Activated T-cell treated with anti-CD3 and anti-CD28 coated beads, Interleukin-2, amount 50 U/mL, for 24 hours (primary cell): ENCODE results near the gene LIMK1.

ENCODE experiments used
- DNase-seq: peaks from one replicate; pipeline ENCODE4 v3.0.0-alpha.2; 2020
- H3K27ac Mint-ChIP-seq: 2 replicates; pipeline ENCODE4 v1.8.0; 2020; ENCODE audit warnings: mild to moderate bottlenecking, mixed read lengths
- H3K27me3 Mint-ChIP-seq: 2 replicates; pipeline ENCODE4 v1.8.0; 2020; ENCODE audit warnings: mixed read lengths
- H3K36me3 Mint-ChIP-seq: 2 replicates; pipeline ENCODE4 v1.8.0; 2020; ENCODE audit warnings: low read depth, mixed read lengths
- H3K4me1 Mint-ChIP-seq: 2 replicates; pipeline ENCODE4 v1.8.0; 2020; ENCODE audit warnings: low read depth, mixed read lengths
- H3K4me3 Mint-ChIP-seq: 2 replicates; pipeline ENCODE4 v1.8.0; 2020; ENCODE audit warnings: mild to moderate bottlenecking, moderate library complexity, mixed read lengths
- H3K9me3 Mint-ChIP-seq: 2 replicates; pipeline ENCODE4 v1.8.0; 2020; ENCODE audit warnings: mixed read lengths

LIMK1 gene

DNA sequence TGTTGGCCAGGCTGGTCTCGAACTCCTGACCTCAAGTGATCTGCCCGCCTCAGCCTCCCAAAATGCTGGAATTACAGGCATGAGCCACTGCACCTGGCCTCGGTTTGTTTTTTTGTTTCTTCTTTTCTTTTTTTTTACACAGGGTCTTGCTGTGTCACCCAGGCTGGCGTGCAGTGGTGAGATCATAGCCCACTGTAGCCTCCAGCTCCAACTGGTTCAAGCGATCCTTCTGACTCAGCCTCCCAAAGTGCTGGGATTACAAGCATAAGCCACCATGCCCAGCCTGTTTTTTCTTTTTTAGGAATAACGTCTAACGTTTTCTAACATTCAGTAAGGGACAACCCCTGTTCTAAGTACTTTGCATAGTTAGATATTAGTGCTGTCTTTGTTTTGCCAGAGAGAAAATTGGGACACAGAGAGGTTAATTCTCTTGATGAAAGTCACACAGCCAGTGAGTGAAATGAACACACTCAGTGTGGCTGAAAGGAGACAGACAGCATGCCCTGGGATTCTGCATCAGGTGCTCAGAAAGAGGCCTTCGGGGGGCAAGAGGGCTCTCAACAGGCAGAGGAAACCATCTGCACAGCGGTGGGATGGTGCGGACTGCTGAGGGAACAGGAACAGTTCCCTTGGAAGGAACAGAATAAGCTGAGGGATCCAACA is 4.3 kb downstream of the LIMK1 start:
- Mint-ChIP-seq H3K9me3 (no peaks in the 10 kb centered on the region), H3K27ac (no peak overlapping the region)

DNA sequence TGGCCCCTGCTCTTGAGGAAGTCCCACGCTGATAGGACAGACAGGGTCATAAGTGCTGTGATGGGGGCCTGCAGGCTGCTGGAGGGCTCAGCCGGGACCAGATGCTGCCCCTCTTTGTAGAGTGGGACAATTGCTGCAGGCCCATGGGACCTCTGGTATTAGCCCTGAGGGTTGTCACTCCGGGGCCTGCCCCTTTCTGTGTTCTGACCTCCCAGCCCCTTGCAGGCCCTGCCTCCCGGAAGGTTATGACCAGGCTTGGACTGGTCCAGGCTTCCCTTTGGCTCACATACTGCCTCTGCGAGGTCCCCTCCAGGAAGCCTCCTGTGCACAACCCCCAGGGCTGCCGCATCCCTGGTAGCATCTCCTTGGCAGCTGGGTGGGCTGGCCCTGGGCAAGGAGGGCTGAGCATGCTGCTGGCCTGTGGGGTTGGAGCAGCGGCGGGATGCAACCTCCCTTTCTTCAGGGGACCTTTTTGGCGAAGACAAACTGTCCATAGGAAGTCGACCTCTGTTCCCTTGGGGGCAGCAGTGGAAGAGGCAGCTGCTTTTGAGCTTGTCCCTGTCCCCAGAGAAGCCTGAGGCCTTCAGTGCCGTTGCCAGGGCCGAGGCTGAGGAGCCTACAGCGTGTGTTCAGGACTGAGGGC is 8.8 kb downstream of the LIMK1 start:
- peak; percentile 29 for DNase-seq
- H3K4me3 Mint-ChIP-seq: no peak overlapping the region
- H3K27ac Mint-ChIP-seq: peak overlapping the region; percentile 26
- peaks cover 23% of the 10 kb centered on the region for H3K36me3 Mint-ChIP-seq
- peaks cover 26% of the 10 kb centered on the region for H3K4me1 Mint-ChIP-seq
- no peaks in the 10 kb centered on the region for H3K27me3 Mint-ChIP-seq
- no peaks in the 10 kb centered on the region for H3K9me3 Mint-ChIP-seq

More for the DNA sequence above, 4.3 kb downstream of the LIMK1 start:
- DNase-seq: no peak
- Mint-ChIP-seq H3K4me1 (peaks cover 23% of the 10 kb centered on the region), H3K36me3 (peaks cover 29% of the 10 kb centered on the region), H3K4me3 (no peak overlapping the region), H3K27me3 (no peaks in the 10 kb centered on the region)

DNA sequence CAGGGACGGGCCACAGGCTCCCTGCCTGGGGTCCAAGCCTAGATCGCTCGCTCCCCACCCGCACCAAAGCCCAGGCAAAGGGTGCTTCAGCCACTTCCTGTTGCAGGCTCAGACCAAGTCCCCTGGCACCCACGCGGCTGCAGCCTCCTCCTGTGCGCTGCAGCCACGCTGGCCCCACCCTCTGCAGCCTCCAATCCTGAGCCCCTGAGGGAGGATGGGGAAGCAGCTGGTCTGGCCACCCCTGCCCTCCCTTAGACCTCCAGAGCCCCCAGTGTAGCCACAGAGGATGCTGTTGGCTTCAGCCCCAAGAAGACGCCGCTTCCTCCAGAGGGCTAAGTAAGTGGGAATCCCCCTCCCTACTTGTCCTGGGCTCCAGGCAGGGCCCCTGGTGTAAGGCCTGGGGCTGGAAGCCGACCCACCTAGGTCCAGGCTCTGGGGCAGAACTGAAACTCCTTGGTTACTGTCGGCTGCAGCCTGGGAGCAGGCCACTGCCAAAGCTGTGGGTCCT is 9.4 kb downstream of the LIMK1 start:
- no peaks in the 10 kb centered on the region for H3K27me3 Mint-ChIP-seq
- H3K27ac Mint-ChIP-seq: peak overlapping the region; percentile 93
- peak; percentile 33 for DNase-seq
- peaks cover 26% of the 10 kb centered on the region for H3K4me1 Mint-ChIP-seq
- peak overlapping the region; percentile 78 for H3K4me3 Mint-ChIP-seq
- peaks cover 26% of the 10 kb centered on the region for H3K36me3 Mint-ChIP-seq
- H3K9me3 Mint-ChIP-seq: no peaks in the 10 kb centered on the region

DNA sequence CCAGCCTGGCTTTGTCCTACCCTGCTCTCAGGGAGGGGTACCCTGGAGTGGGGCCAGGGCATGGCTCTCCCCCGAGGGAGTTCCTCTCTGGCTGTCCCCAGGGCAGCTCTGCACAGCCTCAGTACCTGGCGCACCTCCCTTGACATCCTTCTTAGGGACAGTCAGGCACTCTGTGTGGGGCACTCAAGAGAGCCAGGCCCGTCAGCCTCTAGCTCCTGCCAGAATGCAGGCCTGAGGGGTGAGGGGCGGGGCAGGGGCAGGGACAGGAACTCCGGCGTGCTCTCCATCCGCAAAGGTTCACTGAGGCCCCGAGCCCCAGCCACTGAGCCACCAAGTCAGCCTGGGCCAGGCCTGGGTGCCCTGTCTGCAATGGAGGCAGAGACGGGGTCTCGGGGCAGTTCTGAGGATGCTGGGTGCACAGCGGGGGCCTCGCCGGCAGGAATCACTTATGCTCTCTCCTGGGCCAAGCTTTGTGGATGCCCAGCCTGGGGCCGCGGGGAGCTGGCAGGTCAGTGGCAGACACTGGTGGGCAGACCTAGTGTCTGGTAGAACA is 10.1 kb downstream of the LIMK1 start:
- Mint-ChIP-seq H3K4me3 (peak overlapping the region; percentile 78), H3K36me3 (peaks cover 28% of the 10 kb centered on the region), H3K4me1 (peaks cover 26% of the 10 kb centered on the region), H3K27me3 (no peaks in the 10 kb centered on the region), H3K27ac (peak overlapping the region; percentile 93), H3K9me3 (no peaks in the 10 kb centered on the region)
- no peak for DNase-seq

DNA sequence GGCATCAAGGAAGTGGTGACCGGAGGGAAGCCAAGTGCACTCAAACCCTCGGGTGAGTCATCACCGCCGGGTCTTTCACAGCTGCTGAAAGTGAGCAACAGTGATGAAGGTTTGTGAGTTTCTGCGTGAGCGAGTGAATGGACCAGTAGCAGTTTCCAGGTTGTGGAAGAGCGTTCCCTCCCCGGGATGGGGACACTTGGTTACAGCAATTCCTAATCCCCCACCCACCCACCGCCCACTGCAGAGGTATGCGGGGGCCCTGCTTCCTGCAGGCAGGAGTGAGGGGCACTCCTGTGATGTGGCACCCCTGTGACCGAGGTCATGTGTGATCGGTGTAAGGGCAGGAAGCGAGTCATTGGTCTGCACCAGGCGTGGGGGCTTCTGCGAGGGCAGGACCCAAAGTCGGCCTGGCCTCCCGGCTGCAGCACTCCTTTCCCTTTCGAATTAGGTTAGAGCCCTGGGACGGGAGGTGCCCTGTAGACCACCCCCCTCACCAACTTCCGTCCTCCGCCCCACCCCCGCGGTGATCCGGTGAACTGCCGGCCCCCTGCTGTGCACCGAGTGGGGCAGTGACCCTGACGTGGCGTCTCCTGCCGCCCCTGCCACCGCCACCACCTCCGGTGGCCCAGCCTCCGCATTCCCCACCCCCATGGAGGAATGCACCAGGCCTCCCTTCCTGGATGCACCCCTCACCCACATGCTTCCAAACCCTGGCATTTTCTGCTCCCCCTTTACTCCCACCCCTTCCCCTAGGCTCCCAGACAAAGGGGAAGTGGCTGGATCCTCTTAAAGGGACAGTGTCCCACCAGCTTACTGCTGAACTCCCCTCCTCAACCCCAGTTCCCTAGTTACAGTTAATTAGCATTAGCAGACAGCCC is 10.9 kb downstream of the LIMK1 start:
- Mint-ChIP-seq H3K9me3 (no peaks in the 10 kb centered on the region), H3K36me3 (peaks cover 31% of the 10 kb centered on the region), H3K4me1 (peaks cover 26% of the 10 kb centered on the region), H3K27me3 (no peaks in the 10 kb centered on the region), H3K4me3 (peak overlapping the region; percentile 78), H3K27ac (peak overlapping the region; percentile 93)
- DNase-seq: peak; percentile 83

DNA sequence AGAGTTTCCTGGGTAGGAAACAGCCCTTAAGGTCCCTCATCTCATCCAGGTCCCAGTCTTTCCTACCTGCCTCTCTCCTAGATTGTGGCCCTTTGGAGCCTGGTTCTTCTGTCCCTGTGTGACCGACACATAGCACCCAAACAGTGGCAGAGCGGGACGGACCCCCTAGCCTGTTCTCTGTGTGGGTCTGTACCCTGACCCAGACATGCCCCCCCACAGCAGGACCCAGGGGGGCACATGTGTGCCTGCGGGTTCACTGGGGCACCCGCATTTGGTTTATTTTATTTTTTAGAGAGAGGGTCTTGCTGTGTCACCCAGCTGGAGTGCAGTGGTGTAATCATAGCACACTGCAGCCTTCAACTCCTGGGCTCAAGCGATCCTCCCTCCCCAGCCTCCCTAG is 11.5 kb downstream of the LIMK1 start:
- H3K27me3 Mint-ChIP-seq: no peaks in the 10 kb centered on the region
- H3K4me1 Mint-ChIP-seq: peaks cover 26% of the 10 kb centered on the region
- H3K4me3 Mint-ChIP-seq: peak overlapping the region; percentile 78
- H3K27ac Mint-ChIP-seq: peak overlapping the region; percentile 93
- H3K36me3 Mint-ChIP-seq: peaks cover 34% of the 10 kb centered on the region
- no peak for DNase-seq
- H3K9me3 Mint-ChIP-seq: no peaks in the 10 kb centered on the region

DNA sequence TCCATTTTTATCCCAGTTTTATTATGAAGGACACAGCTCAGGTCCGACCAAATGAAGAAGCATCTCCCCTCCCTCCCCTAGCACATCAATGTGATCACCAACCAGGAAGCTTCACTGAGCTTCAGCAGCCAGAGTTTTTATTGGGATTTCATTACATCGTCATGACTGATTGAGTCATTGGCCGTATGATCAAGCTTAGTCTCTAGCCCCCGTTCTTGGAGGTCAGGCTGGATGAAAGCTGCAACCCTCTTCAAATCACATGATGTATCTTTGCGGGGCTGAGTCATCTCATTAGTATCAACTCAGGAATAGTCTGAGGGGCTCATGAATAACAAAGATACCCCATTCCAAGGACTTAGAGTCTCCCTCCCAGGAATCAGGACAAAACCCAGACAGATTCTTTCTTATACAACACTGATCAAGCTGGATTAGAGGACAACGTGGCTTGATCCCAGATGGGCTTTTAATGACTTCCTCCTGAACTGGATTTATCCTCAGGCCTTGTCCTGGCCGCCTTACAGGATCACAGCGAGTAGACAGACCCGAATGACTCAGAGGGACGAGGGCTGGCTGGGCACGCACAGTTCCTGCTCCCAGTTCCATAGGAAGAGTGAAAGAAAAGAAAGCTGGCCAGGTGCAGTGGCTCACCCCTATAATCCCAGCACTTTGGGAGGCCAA is 14.5 kb downstream of the LIMK1 start:
- Mint-ChIP-seq H3K27ac (peak overlapping the region; percentile 10), H3K36me3 (peaks cover 51% of the 10 kb centered on the region), H3K4me3 (no peak overlapping the region), H3K27me3 (no peaks in the 10 kb centered on the region), H3K4me1 (peaks cover 17% of the 10 kb centered on the region), H3K9me3 (no peaks in the 10 kb centered on the region)
- no peak for DNase-seq

DNA sequence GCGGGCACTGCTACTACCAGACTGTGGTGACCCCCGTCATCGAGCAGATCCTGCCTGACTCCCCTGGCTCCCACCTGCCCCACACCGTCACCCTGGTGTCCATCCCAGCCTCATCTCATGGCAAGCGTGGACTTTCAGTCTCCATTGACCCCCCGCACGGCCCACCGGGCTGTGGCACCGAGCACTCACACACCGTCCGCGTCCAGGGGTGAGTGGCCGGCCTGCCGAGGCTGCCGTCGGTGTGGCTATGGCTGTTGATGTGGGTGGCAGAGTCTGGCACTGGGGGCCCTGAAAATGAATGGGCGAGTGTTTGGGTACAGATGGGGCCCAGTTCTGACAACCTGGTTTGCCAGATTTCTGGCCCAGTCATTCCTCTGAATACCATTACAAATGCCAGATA is 15.4 kb downstream of the LIMK1 start:
- no peak for DNase-seq
- Mint-ChIP-seq H3K4me3 (no peak overlapping the region), H3K27me3 (no peaks in the 10 kb centered on the region), H3K9me3 (no peaks in the 10 kb centered on the region), H3K27ac (no peak overlapping the region), H3K4me1 (peaks cover 10% of the 10 kb centered on the region), H3K36me3 (peaks cover 56% of the 10 kb centered on the region)

DNA sequence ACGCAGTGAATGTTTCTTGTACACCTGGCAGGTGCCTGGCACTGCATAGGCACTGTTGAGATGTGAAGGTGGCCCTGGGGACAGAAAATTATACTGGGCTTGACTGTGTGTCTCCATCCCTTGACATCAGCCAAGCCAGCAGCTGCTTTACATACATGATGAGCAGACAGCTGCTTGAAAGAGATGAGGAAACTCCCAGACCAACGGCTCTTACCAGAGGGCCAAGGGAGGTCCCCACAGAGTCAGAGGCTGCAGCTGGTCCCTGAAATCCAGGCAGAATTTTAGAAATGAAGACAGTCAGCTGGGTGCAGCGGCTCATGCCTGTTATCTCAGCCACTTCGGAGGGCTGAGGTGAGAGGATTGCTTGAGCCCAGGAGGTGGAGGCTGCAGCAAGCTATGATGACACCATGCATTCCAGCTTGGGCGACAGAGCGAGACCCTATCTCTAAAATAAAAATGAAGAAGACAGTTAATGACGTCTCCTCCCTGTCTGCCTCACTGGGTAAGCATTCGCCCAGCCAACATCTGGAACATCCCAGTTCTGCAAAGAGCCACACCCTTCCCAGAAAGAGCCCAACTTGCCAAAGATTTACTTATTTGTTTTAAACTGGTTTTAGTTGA is 17.6 kb downstream of the LIMK1 start:
- H3K4me3 Mint-ChIP-seq: no peak overlapping the region
- DNase-seq: no peak

DNA sequence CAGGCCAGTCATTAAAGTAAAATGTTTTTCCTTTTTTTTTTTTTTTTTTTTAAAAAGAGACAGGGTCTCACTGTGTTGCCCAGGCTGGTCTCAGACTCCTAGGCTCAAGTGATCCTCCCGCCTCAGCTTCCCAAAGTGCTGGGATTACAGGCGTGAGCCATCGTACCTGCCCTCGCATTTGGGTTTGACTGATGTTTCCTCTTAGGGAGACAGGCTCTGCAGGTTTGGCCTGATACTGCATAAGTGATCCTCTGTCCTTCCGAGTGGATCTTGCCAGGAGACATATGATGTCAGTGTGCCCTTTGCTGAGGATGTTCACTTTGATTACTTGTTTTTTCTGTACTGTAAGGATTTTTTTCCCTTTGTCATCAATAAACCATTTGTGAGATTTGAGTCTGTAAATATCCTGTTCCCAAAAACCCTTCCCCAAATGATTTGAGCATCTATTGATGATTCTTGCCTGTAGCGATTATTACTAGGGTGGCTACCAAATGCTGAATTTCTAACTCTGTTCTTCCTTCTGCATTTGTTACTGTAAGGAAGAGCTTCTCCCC is 19.7 kb downstream of the LIMK1 start:
- H3K4me3 Mint-ChIP-seq: no peak overlapping the region
- peaks cover 68% of the 10 kb centered on the region for H3K36me3 Mint-ChIP-seq
- no peak overlapping the region for H3K27ac Mint-ChIP-seq
- no peak for DNase-seq
- H3K9me3 Mint-ChIP-seq: no peaks in the 10 kb centered on the region
- no peaks in the 10 kb centered on the region for H3K27me3 Mint-ChIP-seq
- H3K4me1 Mint-ChIP-seq: no peaks in the 10 kb centered on the region

More for the DNA sequence above, 17.6 kb downstream of the LIMK1 start:
- Mint-ChIP-seq H3K4me1 (no peaks in the 10 kb centered on the region), H3K9me3 (no peaks in the 10 kb centered on the region), H3K27ac (no peak overlapping the region), H3K36me3 (peaks cover 68% of the 10 kb centered on the region), H3K27me3 (no peaks in the 10 kb centered on the region)

DNA sequence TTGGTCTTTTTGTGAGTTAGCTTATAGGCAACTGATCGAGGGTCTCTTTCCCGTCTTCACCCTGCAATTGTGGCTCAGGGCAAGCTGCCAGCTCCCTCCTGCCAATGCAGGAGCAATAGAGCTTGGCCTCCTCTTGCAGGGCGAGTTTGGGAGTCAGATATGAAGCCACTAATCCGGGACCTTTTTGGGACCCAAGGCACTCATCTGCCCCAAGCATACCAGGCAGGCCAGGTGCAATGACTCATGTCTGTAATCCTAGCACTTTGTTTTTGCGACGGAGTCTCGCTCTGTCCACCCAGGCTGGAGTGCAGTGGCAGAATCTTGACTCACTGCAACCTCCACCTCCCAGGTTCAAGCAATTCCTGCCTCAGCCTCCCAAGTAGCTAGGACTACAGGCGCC is 21.1 kb downstream of the LIMK1 start:
- Mint-ChIP-seq H3K27ac (no peak overlapping the region), H3K4me1 (no peaks in the 10 kb centered on the region), H3K27me3 (no peaks in the 10 kb centered on the region), H3K9me3 (no peaks in the 10 kb centered on the region), H3K36me3 (peaks cover 69% of the 10 kb centered on the region), H3K4me3 (no peak overlapping the region)
- no peak for DNase-seq

DNA sequence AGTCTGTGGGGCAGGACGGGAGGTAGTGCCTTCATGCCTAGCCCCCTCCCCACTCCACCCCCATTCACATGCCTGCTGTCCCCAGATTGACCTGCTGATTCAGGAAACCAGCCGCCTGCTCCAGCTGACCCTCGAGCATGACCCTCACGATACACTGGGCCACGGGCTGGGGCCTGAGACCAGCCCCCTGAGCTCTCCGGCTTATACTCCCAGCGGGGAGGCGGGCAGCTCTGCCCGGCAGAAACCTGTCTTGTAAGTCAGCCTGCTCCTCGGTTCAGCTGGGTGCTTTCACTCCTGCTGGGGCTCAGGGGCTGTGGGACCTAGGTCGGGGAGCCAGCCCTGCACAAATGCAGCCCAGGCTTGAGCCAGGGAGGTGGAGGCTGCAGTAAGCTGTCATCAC is 22.4 kb downstream of the LIMK1 start:
- no peak overlapping the region for H3K4me3 Mint-ChIP-seq
- no peaks in the 10 kb centered on the region for H3K9me3 Mint-ChIP-seq
- peaks cover 71% of the 10 kb centered on the region for H3K36me3 Mint-ChIP-seq
- H3K27me3 Mint-ChIP-seq: no peaks in the 10 kb centered on the region
- no peak overlapping the region for H3K27ac Mint-ChIP-seq
- H3K4me1 Mint-ChIP-seq: no peaks in the 10 kb centered on the region
- no peak for DNase-seq

DNA sequence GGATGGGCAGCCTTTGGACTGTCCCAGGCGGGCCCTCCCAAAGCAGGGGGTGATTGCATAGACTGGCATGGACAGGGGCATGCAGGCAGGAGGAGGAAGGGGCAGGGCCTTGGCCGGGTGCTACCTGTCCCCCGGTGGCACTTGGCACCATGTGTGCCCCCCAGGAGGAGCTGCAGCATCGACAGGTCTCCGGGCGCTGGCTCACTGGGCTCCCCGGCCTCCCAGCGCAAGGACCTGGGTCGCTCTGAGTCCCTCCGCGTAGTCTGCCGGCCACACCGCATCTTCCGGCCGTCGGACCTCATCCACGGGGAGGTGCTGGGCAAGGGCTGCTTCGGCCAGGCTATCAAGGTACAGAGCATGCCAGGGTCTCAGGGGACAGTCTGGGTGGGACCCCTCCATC is 23.2 kb downstream of the LIMK1 start:
- no peak for DNase-seq
- Mint-ChIP-seq H3K27me3 (no peaks in the 10 kb centered on the region), H3K36me3 (peaks cover 75% of the 10 kb centered on the region), H3K4me1 (no peaks in the 10 kb centered on the region), H3K9me3 (no peaks in the 10 kb centered on the region), H3K27ac (no peak overlapping the region), H3K4me3 (no peak overlapping the region)
